ENCODE data around the gene PDIK1L. TPM values are rescaled to one million over a fixed set of nuclear protein-coding genes. Genes with fewer than 3 reads are reported as not detected.

PDIK1L gene
- total and polyA plus RNA-seq, 2 of the 4 experiments (the other 2 are of a cell fraction): 1.4 to 3.0 TPM

- Histone ChIP-seq H3K56ac (ENCODE audit: extremely low read depth, insufficient read depth, low read length) (no peak overlapping the region), H4K20me1 (ENCODE audit: insufficient read depth, low read length) (no peaks in the 10 kb centered on the region), H2AFZ (replicated peaks; ENCODE audit: low read length, poor library complexity) (peak overlapping the region; percentile 23), H3K18ac (ENCODE audit: low read depth, low read length) (no peak overlapping the region), H4K8ac (ENCODE audit: low read depth in 2 of 2, low read length in 2 of 2) (no peak overlapping the region), H3K27ac (ENCODE audit: insufficient read depth, low read length) (no peak overlapping the region), H3K9ac (ENCODE audit: low read depth, low read length) (no peak overlapping the region), H2BK120ac (ENCODE audit: low read depth, low read length) (no peak overlapping the region), H3K79me1 (ENCODE audit: low read depth in 1 of 2, low read length in 2 of 2) (no peaks in the 10 kb centered on the region), H3K27me3 (ENCODE audit: control insufficient read depth, insufficient read depth, low read length) (peaks cover 48% of the 10 kb centered on the region), H2BK20ac (ENCODE audit: low read depth, low read length) (no peak overlapping the region), H2AK9ac (replicated peaks; ENCODE audit: low read depth, low read length, poor library complexity) (no peak overlapping the region), H3K4me2 (ENCODE audit: low read depth, low read length) (no peak overlapping the region), H3K23ac (ENCODE audit: low read depth, low read length) (no peak overlapping the region), H4K91ac (ENCODE audit: insufficient read depth, low read depth, low read length) (no peak overlapping the region), H3K4me3 (ENCODE audit: insufficient read depth, low read depth, low read length) (no peak overlapping the region), H3K9me3 (ENCODE audit: control insufficient read depth, insufficient read depth, low read length) (no peaks in the 10 kb centered on the region), H3K4me1 (ENCODE audit: control insufficient read depth, insufficient read depth, low read length) (peaks cover 4% of the 10 kb centered on the region), H2AK5ac (ENCODE audit: low read depth, low read length) (no peak overlapping the region), H3K4ac (ENCODE audit: low read depth, low read length) (no peak overlapping the region), H2BK15ac (ENCODE audit: low read depth, low read length) (no peak overlapping the region), H3K14ac (replicated peaks; ENCODE audit: low read depth, low read length) (no peak overlapping the region), H2BK5ac (ENCODE audit: low read depth, low read length, poor library complexity, severe bottlenecking) (no peak overlapping the region), H3K9me1 (ENCODE audit: insufficient read depth, low read length) (no peaks in the 10 kb centered on the region), H4K5ac (ENCODE audit: low read depth, low read length) (no peak overlapping the region), H3K36me3 (ENCODE audit: control insufficient read depth, insufficient read depth, low read length) (no peaks in the 10 kb centered on the region)
- POLR2A ChIA-PET (ENCODE audit: unreplicated experiment): no interaction called here
- CTCF ChIA-PET: no interaction called here
- DNase-seq (no peak), ATAC-seq (ENCODE audit: low read depth) (no peak)
- intact Hi-C loops (cut with micrococcal nuclease): no loop called here
- 100% methylated on average over 1 of the region's 5 CpGs; no CpG with 5 or more reads in 1 of the 2 experiments for WGBS, 2 experiments (ENCODE audit: extremely low coverage in 2 of 2, insufficient read length in 1 of 2)
- dilution Hi-C loops (cut with HindIII; ENCODE audit: low sequenced_read_pairs, unreplicated experiment): no loop called here
- TF ChIP-seq BHLHE40 (IDR thresholded peaks at IDR 0.05; ENCODE audit: low read depth, low read length) (no peak), CHD1 (IDR thresholded peaks at IDR 0.05; ENCODE audit: low read depth, low read length) (no peak), NFE2L2 (IDR thresholded peaks at IDR 0.05; ENCODE audit: low read depth, low read length) (no peak), POLR2A (IDR thresholded peaks at IDR 0.05; ENCODE audit: low read depth, low read length) (no peak)
- TF ChIP-seq, protein P1, sequence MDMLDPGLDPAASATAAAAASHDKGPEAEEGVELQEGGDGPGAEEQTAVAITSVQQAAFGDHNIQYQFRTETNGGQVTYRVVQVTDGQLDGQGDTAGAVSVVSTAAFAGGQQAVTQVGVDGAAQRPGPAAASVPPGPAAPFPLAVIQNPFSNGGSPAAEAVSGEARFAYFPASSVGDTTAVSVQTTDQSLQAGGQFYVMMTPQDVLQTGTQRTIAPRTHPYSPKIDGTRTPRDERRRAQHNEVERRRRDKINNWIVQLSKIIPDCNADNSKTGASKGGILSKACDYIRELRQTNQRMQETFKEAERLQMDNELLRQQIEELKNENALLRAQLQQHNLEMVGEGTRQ (IDR thresholded peaks at IDR 0.05; ENCODE audit: low read depth, low read length): no peak
- BruUV-seq (replicated peaks): no TSS peak
- in situ Hi-C loops (cut with MboI; ENCODE audit: low sequenced_read_pairs): no loop called here
Observed at GRCh38 chr1:26158271-26158907, 46.8 kb downstream of the PDIK1L start.

Measured in IMR-90 (cell line).